H1 (cell line): ENCODE measurements around the gene ARHGEF1. TPM values are rescaled to one million over a fixed set of nuclear protein-coding genes. Genes with fewer than 3 reads are reported as not detected.
A peak's percentile ranks its signal among the peaks of the same experiment; 100 is the strongest.

Experiments
- CTCF ChIA-PET: fragments of 300-600 bp; sonication (Branson Sonifier 250); formaldehyde crosslinking; loops from one replicate; lab custom pipeline; 2021; ENCODE audit not compliant: partially characterized antibody; lab: Charles Lee
- POLR2A ChIA-PET: fragments of 300-600 bp; sonication (Branson Sonifier 250); formaldehyde crosslinking; loops from one replicate; lab custom pipeline; 2021; ENCODE audit warnings: inconsistent platforms; ENCODE audit not compliant: partially characterized antibody; lab: Charles Lee
- DNase-seq, 2 experiments: peaks; one replicate each; pipeline versions ENCODE4 v3.0.0 to v3.0.0-alpha.2; 2010 to 2022; ENCODE audit warnings: low spot score in 2 of 2, low read depth in 1 of 2, mixed read lengths in 1 of 2
- FAIRE-seq: peaks from 2 replicates; lab custom pipeline; 2011; peaks lifted over from hg19 to GRCh38; lab: Jason Lieb, UNC
- H2AFZ ChIP-seq: 2 replicates; pipeline ENCODE4 v1.8.1; 2012; ENCODE audit warnings: low read length, inconsistent platforms
- H2AK5ac ChIP-seq: 2 replicates; pipeline ENCODE4 v1.6.1; 2013; ENCODE audit warnings: low read depth, low read length
- H2BK120ac ChIP-seq: replicated peaks from 2 replicates; pipeline ENCODE3; 2013; ENCODE audit warnings: low read depth, low read length, inconsistent platforms
- H2BK12ac ChIP-seq: 2 replicates; pipeline ENCODE4 v1.6.1; 2013; ENCODE audit warnings: low read depth, low read length
- H2BK15ac ChIP-seq: 2 replicates; pipeline ENCODE4 v1.6.1; 2013; ENCODE audit warnings: low read length
- H2BK20ac ChIP-seq: 2 replicates; pipeline ENCODE4 v1.6.1; 2013; ENCODE audit warnings: low read length
- H2BK5ac ChIP-seq: 2 replicates; pipeline ENCODE4 v1.6.1; 2013; ENCODE audit warnings: low read depth, low read length
- H3K14ac ChIP-seq: 2 replicates; pipeline ENCODE4 v1.6.1; 2013; ENCODE audit warnings: inconsistent platforms; ENCODE audit not compliant: insufficient read length
- H3K18ac ChIP-seq: 2 replicates; pipeline ENCODE4 v1.6.1; 2013; ENCODE audit warnings: low read length; ENCODE audit errors: extremely low read depth
- H3K23ac ChIP-seq: 2 replicates; pipeline ENCODE4 v1.6.1; 2013; ENCODE audit warnings: inconsistent platforms; ENCODE audit not compliant: insufficient read length
- H3K23me2 ChIP-seq: 2 replicates; pipeline ENCODE4 v1.6.1; 2013; ENCODE audit warnings: low read depth, low read length
- H3K27ac ChIP-seq: 2 replicates; pipeline ENCODE4 v1.6.1; 2011; ENCODE audit warnings: low read depth, low read length, inconsistent platforms
- H3K27me3 ChIP-seq, 4 experiments: replicated peaks in 1 of 4; 1 replicate in 1 of 4; 2 replicates in 3 of 4; pipeline versions ENCODE4 v1.6.1 to v1.8.1; 2011 to 2013; ENCODE audit warnings: low read length in 3 of 4, mild to moderate bottlenecking in 3 of 4, inconsistent platforms in 2 of 4, mixed read lengths in 2 of 4, moderate library complexity in 1 of 4; ENCODE audit not compliant: control insufficient read depth in 3 of 4, insufficient read depth in 3 of 4; ENCODE audit errors: extremely low read depth in 1 of 4
- H3K36me3 ChIP-seq, 4 experiments: 2 replicates each; pipeline versions ENCODE4 v1.6.1 to v1.8.1; 2011 to 2013; ENCODE audit warnings: mild to moderate bottlenecking in 4 of 4, low read length in 3 of 4, moderate library complexity in 2 of 4, control low read depth in 1 of 4, inconsistent platforms in 1 of 4; ENCODE audit not compliant: insufficient read depth in 4 of 4, control insufficient read depth in 2 of 4
- H3K4ac ChIP-seq: replicated peaks from 2 replicates; pipeline ENCODE3; 2013; ENCODE audit warnings: low read length, low read depth, mixed read lengths, inconsistent platforms; ENCODE audit not compliant: insufficient read length
- H3K4me1 ChIP-seq, 4 experiments: replicated peaks in 1 of 4; 1 replicate in 1 of 4; 2 replicates in 3 of 4; pipeline versions ENCODE4 v1.6.1 to v1.8.1; 2011 to 2013; ENCODE audit warnings: low read length in 3 of 4, inconsistent platforms in 2 of 4, mixed read lengths in 1 of 4; ENCODE audit not compliant: insufficient read depth in 4 of 4, control insufficient read depth in 3 of 4
- H3K4me2 ChIP-seq, 2 experiments: 2 replicates each; pipeline versions ENCODE4 v1.6.1 to v1.8.1; 2011 to 2013; ENCODE audit warnings: low read depth in 2 of 2, low read length in 2 of 2, control low read depth in 1 of 2, inconsistent platforms in 1 of 2, mild to moderate bottlenecking in 1 of 2; ENCODE audit not compliant: insufficient read depth in 1 of 2
- H3K4me3 ChIP-seq, 4 experiments: fragments of 200-600, 300-600 bp in 1 of 4; sonication (generic), shearing (Covaris generic), sonication (Bioruptor Twin) in 1 of 4; 2 replicates each; pipeline versions ENCODE4 v1.5.1 to v1.8.1; 2011 to 2016; ENCODE audit warnings: low read length in 4 of 4, low read depth in 3 of 4, control low read depth in 2 of 4, inconsistent platforms in 2 of 4, mild to moderate bottlenecking in 2 of 4, mixed read lengths in 1 of 4, moderate library complexity in 1 of 4; ENCODE audit not compliant: insufficient read depth in 2 of 4; ENCODE audit errors: extremely low read depth in 1 of 4
- H3K56ac ChIP-seq: replicated peaks from 2 replicates; pipeline ENCODE3; 2013; ENCODE audit warnings: low read depth, mild to moderate bottlenecking, mixed read lengths, low read length, inconsistent platforms; ENCODE audit not compliant: insufficient read length
- H3K79me1 ChIP-seq: 2 replicates; pipeline ENCODE4 v1.6.1; 2013; ENCODE audit warnings: low read depth, low read length, control low read depth
- H3K79me2 ChIP-seq, 2 experiments: 2 replicates each; pipeline versions ENCODE4 v1.6.1 to v1.8.1; 2012 to 2013; ENCODE audit warnings: low read length in 2 of 2, mild to moderate bottlenecking in 2 of 2, inconsistent platforms in 1 of 2; ENCODE audit not compliant: insufficient read depth in 2 of 2, control insufficient read depth in 1 of 2
- H3K9ac ChIP-seq, 4 experiments: replicated peaks in 1 of 4; 1 replicate in 1 of 4; 2 replicates in 3 of 4; pipeline versions ENCODE4 v1.6.1 to v1.8.1; 2011 to 2013; ENCODE audit warnings: low read depth in 3 of 4, low read length in 3 of 4, control low read depth in 2 of 4, mild to moderate bottlenecking in 2 of 4, moderate library complexity in 2 of 4, inconsistent platforms in 1 of 4; ENCODE audit errors: extremely low read depth in 1 of 4
- H3K9me3 ChIP-seq, 2 experiments: 2 replicates each; pipeline versions ENCODE4 v1.6.1 to v1.8.1; 2012 to 2013; ENCODE audit warnings: mild to moderate bottlenecking in 2 of 2, moderate library complexity in 2 of 2, control low read depth in 1 of 2, inconsistent platforms in 1 of 2, low read depth in 1 of 2, low read length in 1 of 2, mixed read lengths in 1 of 2; ENCODE audit not compliant: insufficient read depth in 2 of 2
- H4K20me1 ChIP-seq, 2 experiments: replicated peaks in 1 of 2; 2 replicates each; pipeline versions ENCODE3 to v1.8.1; 2011 to 2013; ENCODE audit warnings: inconsistent platforms in 2 of 2, low read length in 2 of 2, mild to moderate bottlenecking in 1 of 2; ENCODE audit not compliant: insufficient read depth in 2 of 2, control insufficient read depth in 1 of 2
- H4K5ac ChIP-seq: 2 replicates; pipeline ENCODE4 v1.6.1; 2013; ENCODE audit warnings: low read length, low read depth, mixed read lengths, inconsistent platforms; ENCODE audit not compliant: insufficient read length
- H4K8ac ChIP-seq: 2 replicates; pipeline ENCODE4 v1.8.0; 2013; ENCODE audit warnings: mild to moderate bottlenecking, moderate library complexity, low read length, inconsistent platforms; ENCODE audit not compliant: insufficient read depth; ENCODE audit errors: extremely low read depth
- H4K91ac ChIP-seq: replicated peaks from 2 replicates; pipeline ENCODE3; 2013; ENCODE audit warnings: low read length, mixed read lengths, inconsistent platforms; ENCODE audit not compliant: insufficient read length
- CTCF ChIP-seq, 3 experiments: IDR thresholded peaks; 1 replicate in 2 of 3; 2 replicates in 1 of 3; pipeline versions ENCODE4 v1.5.1 to v1.6.1; 2011; ENCODE audit warnings: low read length in 3 of 3, mild to moderate bottlenecking in 3 of 3, inconsistent platforms in 2 of 3, low read depth in 1 of 3, moderate library complexity in 1 of 3; ENCODE audit not compliant: insufficient read depth in 1 of 3; ENCODE audit errors: control extremely low read depth in 1 of 3
- EGR1 ChIP-seq: IDR thresholded peaks from 2 replicates; pipeline ENCODE4 v1.6.1; 2011; ENCODE audit warnings: low read depth, low read length, borderline replicate concordance
- POLR2AphosphoS5 ChIP-seq: IDR thresholded peaks from 2 replicates; pipeline ENCODE4 v1.6.1; 2011; ENCODE audit warnings: low read depth, low read length
- SRF ChIP-seq: IDR thresholded peaks from 2 replicates; pipeline ENCODE4 v1.6.1; 2011; ENCODE audit warnings: mild to moderate bottlenecking, low read depth, low read length, moderate library complexity
- WGBS, 2 experiments: shearing (Covaris generic) in 1 of 2; methylation state at CpG; one replicate each; pipeline versions ENCODE4 v1.1.6 to v1.1.7; 2013 to 2015; ENCODE audit warnings: low lambda C conversion rate in 2 of 2, mixed read lengths in 2 of 2, inconsistent platforms in 1 of 2, low coverage in 1 of 2, missing lambda C conversion rate in 1 of 2; ENCODE audit not compliant: insufficient replicate concordance in 2 of 2, insufficient coverage in 1 of 2, insufficient read length in 1 of 2; ENCODE audit errors: extremely low coverage in 1 of 2, missing lambda C conversion rate in 1 of 2; 5-methylcytosine and 5-hydroxymethylcytosine counted together
- polyA plus RNA-seq, 7 experiments: library from polyadenylated mRNA; depleted of rRNA in 3 of 7; stranded (reverse) in 5 of 7; unstranded in 2 of 7; fragments of >200 nt in 5 of 7; fragments of 200-250 nt in 2 of 7; gene quantifications; 1 replicate in 5 of 7; 2 replicates in 1 of 7; 4 replicates in 1 of 7; pipeline versions ENCODE4 v1.2.1 to v1.2.3, GENCODE V29; 2011 to 2013; ENCODE audit warnings: missing spikeins in 2 of 7, mixed read lengths in 2 of 7
- total RNA-seq: library from RNA; stranded (reverse); fragmentation: NEBNext Ultra II Directional; extraction: Animal tissue kit (Norgen Biotek cat#: 25700); gene quantifications from 2 replicates; pipeline ENCODE4 v1.2.1, GENCODE V29; 2021

Gene ARHGEF1
- total and polyA plus RNA-seq, 2 of the 8 experiments (the other 6 are each of a cell fraction or from before 2014, with no cell fraction given) = 23.0 to 49.0 TPM

GRCh38 chr19:41888926-41889325 is 5.9 kb downstream of the ARHGEF1 start:
- FAIRE-seq (no peak), DNase-seq (no peak)
- Histone ChIP-seq H3K56ac (no peak overlapping the region), H2BK5ac (no peak overlapping the region), H3K4me3 (no peak overlapping the region), H3K79me1 (peaks cover 2% of the 10 kb centered on the region; the same call in 1 of the 2 replicates), H3K79me2 (peaks cover 0 to 3% of the 10 kb centered on the region in 2 experiments; a peak in 1 of 4 replicates), H3K9ac (no peak overlapping the region), H3K4me2 (no peak overlapping the region; a peak in 1 of 4 replicates), H4K91ac (no peak overlapping the region), H3K23me2 (peaks cover 3% of the 10 kb centered on the region; the same call in 1 of the 2 replicates), H2BK15ac (no peak overlapping the region), H3K4me1 (peaks cover 3 to 16% (median 11%) of the 10 kb centered on the region in 4 experiments), H3K23ac (no peak overlapping the region), H3K9me3 (no peaks in the 10 kb centered on the region), H3K27me3 (no peaks in the 10 kb centered on the region), H3K36me3 (peaks cover 0 to 2% (median 0%) of the 10 kb centered on the region in 4 experiments; a peak in 3 of 8 replicates), H2BK12ac (no peak overlapping the region), H3K14ac (no peak overlapping the region), H3K27ac (no peak overlapping the region), H2BK20ac (no peak overlapping the region), H3K4ac (no peak overlapping the region), H2AK5ac (no peak overlapping the region), H2BK120ac (no peak overlapping the region), H3K18ac (no peak overlapping the region), H4K20me1 (peaks cover 3 to 6% of the 10 kb centered on the region in 2 experiments), H4K8ac (no peak overlapping the region; the same call in 1 of the 2 replicates), H4K5ac (no peak overlapping the region), H2AFZ (no peak overlapping the region)
- POLR2A ChIA-PET = interaction anchor here (1.1 to 13.9 kb wide), 4 partner anchors 9 to 28 kb away, joined by 4 to 298 read pairs (median 8); partner anchors contain the start of gene RPS19
- TF ChIP-seq POLR2AphosphoS5 = no peak
- TF ChIP-seq CTCF (IDR thresholded peaks at IDR 0.05; ENCODE audit: control extremely low read depth in 1 of 3, insufficient read depth in 1 of 3, low read depth in 1 of 3, low read length in 3 of 3) = peak; percentile 20 to 26 (median 26)
- no peak for TF ChIP-seq EGR1
- no peak for TF ChIP-seq SRF
- 90% methylated on average over 12 of the region's 12 CpGs; no CpG with 5 or more reads in 1 of the 2 experiments for WGBS, 2 experiments
- CTCF ChIA-PET = interaction anchor here (0.9 to 2.3 kb wide), 11 partner anchors 10 to 68 kb away, joined by 3 to 11 read pairs (median 6); no protein-coding TSS in a partner anchor
